GM19468 (cell line): Measurements from ENCODE around the gene TNFSF10.

Source experiments
- ATAC-seq: cut with Tn5 transposase; IDR thresholded peaks from one replicate; pipeline ENCODE4 v1.9.1; 2021; ENCODE audit warnings: mild to moderate bottlenecking, moderate library complexity, moderate number of reproducible peaks; ENCODE audit not compliant: unreplicated experiment; ENCODE audit errors: extremely low read depth

Gene TNFSF10

DNA sequence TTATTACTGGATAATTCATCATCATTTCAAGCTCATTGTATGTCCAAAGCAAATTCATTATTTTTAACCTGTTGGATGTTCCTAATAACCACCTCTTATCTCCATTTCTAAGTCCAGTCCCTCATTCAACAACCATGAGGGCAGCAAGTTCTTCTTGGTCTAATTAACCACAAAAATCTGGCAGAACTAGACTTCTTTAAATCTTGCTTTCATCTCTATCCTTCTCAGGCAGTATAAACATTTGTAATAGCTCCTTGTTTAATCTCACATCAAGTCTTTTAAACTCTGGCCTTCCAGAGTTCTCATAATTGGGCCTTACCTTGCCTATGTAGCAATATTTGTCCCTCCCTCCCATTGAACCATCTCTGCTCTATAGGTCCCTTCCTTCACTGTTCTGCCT, 57.9 kb downstream of the TNFSF10 start:
- no peak for ATAC-seq

- no peak for ATAC-seq
Measured at GRCh38 chr3:172464306-172464705, 58.9 kb downstream of the TNFSF10 start.

DNA sequence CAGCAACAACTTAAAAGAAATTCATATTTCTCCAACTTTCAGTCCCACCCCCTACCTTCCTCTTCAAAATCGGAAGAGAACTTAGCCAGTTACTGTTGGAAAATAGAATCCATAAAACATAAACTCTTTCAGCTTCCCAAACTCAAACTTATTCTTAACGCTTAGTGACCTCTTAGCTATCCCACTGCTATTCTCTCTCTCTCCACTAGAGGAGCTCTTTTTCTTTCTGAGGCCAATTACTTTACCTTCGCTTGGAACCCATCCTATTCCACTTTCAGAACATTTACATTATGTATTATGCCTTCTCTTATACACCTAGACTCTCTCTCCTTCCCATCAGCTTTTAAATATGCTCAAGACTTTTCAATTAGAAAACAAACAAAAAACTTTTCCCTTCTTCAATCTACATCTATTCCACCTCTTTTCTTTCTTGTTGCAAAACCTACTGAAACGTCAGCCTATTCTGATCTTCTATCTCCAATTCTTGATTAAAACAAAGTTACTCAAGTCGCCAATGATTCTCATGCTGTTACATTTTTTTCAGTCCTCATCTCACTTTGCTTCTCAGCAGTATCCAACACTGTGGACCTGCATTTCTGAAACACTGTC, 61.6 kb downstream of the TNFSF10 start:
- no peak for ATAC-seq

- ATAC-seq, result no peak
Measured at GRCh38 chr3:172456404-172456803, 66.8 kb downstream of the TNFSF10 start.
